Fibroblast of the aortic adventitia (primary cell): Measurements from ENCODE around the gene GDAP2. TPM values are rescaled to one million over a fixed set of nuclear protein-coding genes. Genes with fewer than 3 reads are reported as not detected.

Source experiments
- DNase-seq: peaks from one replicate; pipeline ENCODE4 v3.0.0-alpha.2; 2010; ENCODE audit warnings: low read depth
- H3K4me3 ChIP-seq: 2 replicates; pipeline ENCODE4 v1.5.1; 2011; ENCODE audit warnings: low read depth, mild to moderate bottlenecking, control low read depth, low read length, moderate library complexity
- total RNA-seq: library from RNA; depleted of rRNA; stranded (reverse); fragments of >200 nt; gene quantifications from 2 replicates; pipeline ENCODE4 v1.2.3, GENCODE V29; 2012; ENCODE audit warnings: low replicate concordance
- TF ChIP-seq, protein P1 (sequence below): IDR thresholded peaks from 2 replicates; pipeline ENCODE4 v1.5.1; 2011; ENCODE audit warnings: mild to moderate bottlenecking, low read length, control low read depth, inconsistent platforms; ENCODE audit not compliant: insufficient read depth

The GDAP2 gene
- total RNA-seq, 1 donor: 32.0 TPM

DNA sequence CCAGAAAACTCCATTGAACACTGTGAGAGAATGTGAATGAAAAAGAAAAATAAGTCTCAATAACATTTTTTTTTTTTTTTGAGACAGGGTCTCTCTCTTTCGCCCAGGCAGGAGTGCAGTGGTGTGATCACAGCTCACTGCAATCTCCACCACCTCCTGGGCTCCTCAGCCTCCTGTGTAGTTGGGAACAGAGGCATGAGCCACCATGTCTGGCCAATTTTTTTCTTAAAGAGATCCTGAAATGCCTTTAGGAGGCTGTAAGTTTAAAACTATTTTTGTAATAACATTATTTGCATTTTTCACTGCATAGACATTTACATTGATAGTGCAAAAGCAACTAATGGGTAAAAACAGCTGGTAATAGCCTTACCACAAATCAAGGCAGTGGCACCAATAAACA is 35.3 kb downstream of the GDAP2 start:
- no peak overlapping the region for H3K4me3 ChIP-seq
- no peak for DNase-seq
- TF ChIP-seq, protein P1, sequence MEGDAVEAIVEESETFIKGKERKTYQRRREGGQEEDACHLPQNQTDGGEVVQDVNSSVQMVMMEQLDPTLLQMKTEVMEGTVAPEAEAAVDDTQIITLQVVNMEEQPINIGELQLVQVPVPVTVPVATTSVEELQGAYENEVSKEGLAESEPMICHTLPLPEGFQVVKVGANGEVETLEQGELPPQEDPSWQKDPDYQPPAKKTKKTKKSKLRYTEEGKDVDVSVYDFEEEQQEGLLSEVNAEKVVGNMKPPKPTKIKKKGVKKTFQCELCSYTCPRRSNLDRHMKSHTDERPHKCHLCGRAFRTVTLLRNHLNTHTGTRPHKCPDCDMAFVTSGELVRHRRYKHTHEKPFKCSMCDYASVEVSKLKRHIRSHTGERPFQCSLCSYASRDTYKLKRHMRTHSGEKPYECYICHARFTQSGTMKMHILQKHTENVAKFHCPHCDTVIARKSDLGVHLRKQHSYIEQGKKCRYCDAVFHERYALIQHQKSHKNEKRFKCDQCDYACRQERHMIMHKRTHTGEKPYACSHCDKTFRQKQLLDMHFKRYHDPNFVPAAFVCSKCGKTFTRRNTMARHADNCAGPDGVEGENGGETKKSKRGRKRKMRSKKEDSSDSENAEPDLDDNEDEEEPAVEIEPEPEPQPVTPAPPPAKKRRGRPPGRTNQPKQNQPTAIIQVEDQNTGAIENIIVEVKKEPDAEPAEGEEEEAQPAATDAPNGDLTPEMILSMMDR: no peak

DNA sequence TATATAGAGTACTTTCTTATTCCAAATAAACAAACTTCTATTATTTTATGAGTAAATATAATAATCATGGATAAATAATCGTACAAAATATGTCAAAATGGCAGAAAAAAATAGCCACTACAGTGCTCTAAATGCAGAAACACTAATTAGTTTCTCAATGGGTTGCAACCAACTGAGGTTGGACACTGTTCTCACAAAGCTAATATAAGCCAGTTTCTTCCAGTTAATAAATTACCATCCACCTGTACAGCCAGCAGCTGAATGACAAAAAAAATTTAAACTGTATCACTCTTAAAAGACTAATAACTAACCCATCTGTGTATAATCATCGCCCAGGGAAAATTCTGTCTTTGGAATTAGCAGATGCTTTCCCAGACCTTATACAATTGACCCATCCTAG is 36.9 kb downstream of the GDAP2 start:
- TF ChIP-seq, protein P1: no peak
- H3K4me3 ChIP-seq: no peak overlapping the region
- DNase-seq: no peak

DNA sequence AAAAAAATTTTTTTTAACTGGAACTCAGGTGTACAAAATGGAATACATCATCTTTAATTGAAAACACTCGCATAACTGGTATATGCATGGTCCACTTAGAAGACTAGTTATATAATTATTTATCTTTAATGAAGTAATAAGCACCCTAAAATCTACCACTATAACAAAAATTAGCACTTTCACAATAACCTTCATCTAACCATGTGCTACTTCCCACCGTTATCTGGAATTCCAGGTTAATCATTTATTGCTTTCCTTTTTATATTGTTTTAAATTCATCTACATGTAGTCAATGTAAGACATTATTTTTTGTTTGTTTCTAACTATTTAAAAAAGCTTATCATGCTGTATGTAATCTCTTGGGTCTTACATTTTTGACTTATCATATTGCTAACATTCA is 39.0 kb downstream of the GDAP2 start:
- no peak overlapping the region for H3K4me3 ChIP-seq
- TF ChIP-seq, protein P1: no peak
- DNase-seq: no peak

DNA sequence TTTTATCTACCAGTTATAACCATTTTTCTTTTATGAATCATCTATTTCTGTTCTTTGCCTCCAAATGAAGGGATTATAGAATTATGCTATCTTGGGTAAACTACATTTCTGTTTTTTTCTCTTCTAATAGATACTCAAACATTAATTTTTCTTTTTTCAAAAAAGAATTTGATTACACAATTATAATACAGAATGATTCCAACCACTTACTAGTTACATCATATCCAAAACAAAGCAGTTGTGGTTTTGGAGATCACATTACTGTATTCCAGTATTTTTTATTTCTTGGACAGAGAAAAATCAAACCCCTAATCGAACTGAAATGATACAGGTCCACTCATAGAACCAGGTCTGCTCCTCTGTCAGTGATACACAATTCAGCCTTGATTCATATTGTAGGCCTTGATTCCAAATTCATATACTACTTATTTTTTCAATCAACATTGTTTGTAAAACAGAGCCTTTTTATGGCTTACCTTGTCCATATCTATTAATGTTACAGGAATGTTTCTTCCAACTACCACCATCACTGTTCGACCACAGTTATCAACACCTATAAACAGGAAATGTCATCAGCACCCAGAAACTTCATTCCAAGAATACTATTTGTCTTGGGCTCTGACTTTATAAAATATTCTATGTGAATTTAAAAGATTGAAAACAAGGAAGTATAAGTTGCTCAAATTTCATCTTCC is 43.2 kb downstream of the GDAP2 start:
- TF ChIP-seq, protein P1: no peak
- DNase-seq: peak; percentile 58
- H3K4me3 ChIP-seq: no peak overlapping the region

DNA sequence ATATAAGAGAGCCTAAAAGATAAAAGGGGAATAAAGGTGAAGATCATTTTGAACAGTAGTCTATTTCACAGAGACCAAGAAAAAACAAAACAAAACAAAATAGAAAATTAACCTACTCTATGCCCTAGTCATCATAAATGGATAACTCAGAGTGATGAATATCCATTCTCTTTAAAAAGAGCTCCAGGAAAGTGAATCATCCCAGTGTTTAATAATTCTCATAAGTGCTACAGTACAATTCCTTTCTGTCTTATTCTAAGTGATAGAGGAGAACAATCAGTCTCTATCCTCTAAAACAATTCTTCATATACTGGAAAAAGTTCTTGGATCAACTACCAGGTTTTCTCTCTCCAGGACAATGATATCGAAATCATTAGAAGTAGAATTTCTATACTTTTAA is 45.8 kb downstream of the GDAP2 start:
- H3K4me3 ChIP-seq: no peak overlapping the region
- DNase-seq: no peak
- TF ChIP-seq, protein P1: no peak

DNA sequence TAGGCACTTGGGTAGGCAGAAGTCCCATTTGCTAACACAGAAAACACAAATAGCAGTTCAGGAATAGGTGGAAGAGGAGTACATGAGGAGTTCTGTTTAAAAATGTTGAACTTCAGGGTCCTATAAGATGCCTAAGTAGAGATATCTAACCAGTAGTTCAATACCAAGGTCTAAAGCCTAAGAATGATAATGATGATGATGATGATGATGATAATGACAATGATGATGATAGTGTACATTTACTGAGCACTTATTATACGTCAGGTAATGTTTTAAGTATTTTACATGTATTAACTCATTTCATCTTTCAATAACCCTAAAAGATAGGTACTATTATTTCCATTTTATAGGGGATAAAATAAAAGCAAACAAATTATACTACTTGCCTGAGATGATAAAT is 50.1 kb downstream of the GDAP2 start:
- no peak for DNase-seq
- TF ChIP-seq, protein P1: no peak
- H3K4me3 ChIP-seq: no peak overlapping the region

DNA sequence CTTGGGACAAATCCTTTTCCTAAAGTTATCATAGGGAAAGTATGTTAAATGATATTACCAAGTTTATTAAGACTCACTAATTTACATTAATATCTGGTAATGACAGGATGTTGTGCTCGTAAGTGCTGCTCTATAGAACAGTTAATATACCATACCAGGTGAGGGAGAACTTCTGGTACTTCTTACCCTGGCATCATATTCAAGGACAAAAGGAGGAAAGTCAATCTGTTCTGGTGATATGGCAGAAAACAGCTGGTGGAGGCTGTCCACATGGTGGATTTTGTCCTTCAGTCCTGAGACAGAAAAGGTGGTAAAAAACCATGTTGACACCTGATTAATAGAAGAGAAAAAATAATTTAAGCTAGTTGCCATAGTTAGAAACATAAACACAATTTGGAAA is 51.6 kb downstream of the GDAP2 start:
- no peak for DNase-seq
- H3K4me3 ChIP-seq: no peak overlapping the region
- TF ChIP-seq, protein P1: no peak
